Measurements from ENCODE around the gene KY.
A peak's percentile ranks its signal among the peaks of the same experiment; 100 is the strongest.
"Not testable (repeated sequence)": the region's sequence is repeated elsewhere in the genome, so short reads cannot be mapped to it uniquely, and the experiment has no call there.

KY gene

GRCh38 chr3:134600685-134601463 lies 49.9 kb downstream of the KY start:
- DNase-seq: peak in 3 of 5 experiments; percentile 33 to 59 (median 40)

- no peak for DNase-seq
Measured at GRCh38 chr3:134600206-134600605, 50.6 kb downstream of the KY start.

GRCh38 chr3:134598763-134599545 lies 51.9 kb downstream of the KY start:
- no peak for DNase-seq

GRCh38 chr3:134597390-134597970 lies 53.3 kb downstream of the KY start:
- no peak for DNase-seq

- DNase-seq: not testable (repeated sequence)
Measured at GRCh38 chr3:134594986-134595385, 55.8 kb downstream of the KY start.

- no peak for DNase-seq
Measured at GRCh38 chr3:134594331-134594741, 56.5 kb downstream of the KY start.

GRCh38 chr3:134592806-134593205 lies 58.0 kb downstream of the KY start:
- DNase-seq: no peak

GRCh38 chr3:134590766-134591165 lies 60.1 kb downstream of the KY start:
- no peak for DNase-seq

GRCh38 chr3:134579141-134579665 lies 71.6 kb downstream of the KY start:
- DNase-seq: peak in 1 of 5 experiments; percentile 69

- DNase-seq: no peak
Measured at GRCh38 chr3:134576831-134577230, 74.0 kb downstream of the KY start.

GRCh38 chr3:134576426-134576825 lies 74.4 kb downstream of the KY start:
- DNase-seq: no peak

- DNase-seq: not testable (repeated sequence)
Measured at GRCh38 chr3:134569899-134570298, 80.9 kb downstream of the KY start.

- DNase-seq: no peak
Measured at GRCh38 chr3:134568790-134569189, 82.0 kb downstream of the KY start.

- DNase-seq: no peak
Measured at GRCh38 chr3:134567605-134568004, 83.2 kb downstream of the KY start.

- no peak for DNase-seq
Measured at GRCh38 chr3:134564991-134565390, 85.8 kb downstream of the KY start.

- DNase-seq: no peak
Measured at GRCh38 chr3:134563601-134564000, 87.2 kb downstream of the KY start.

- no peak for DNase-seq
Measured at GRCh38 chr3:134562055-134562454, 88.8 kb downstream of the KY start.

- no peak for DNase-seq
Measured at GRCh38 chr3:134559591-134559990, 91.2 kb downstream of the KY start.
